T-cell (primary cell): ENCODE measurements around the gene TOP2A. TPM values are rescaled to one million over a fixed set of nuclear protein-coding genes. Genes with fewer than 3 reads are reported as not detected.

ENCODE experiments used
- ATAC-seq, 4 experiments: fragments of 200-7000 bp in 3 of 4; fragments of 150-1000 bp in 1 of 4; cut with Tn5 transposase; replicated peaks in 1 of 4; 1 replicate in 3 of 4; 2 replicates in 1 of 4; pipeline ENCODE4 v1.10.0; 2021; ENCODE audit warnings: moderate library complexity in 3 of 4, mild to moderate bottlenecking in 2 of 4, moderate number of reproducible peaks in 1 of 4
- CTCF ChIA-PET, 2 donors: fragments of 300-600 bp; sonication (Branson Sonifier 250); formaldehyde crosslinking; loops; one replicate each; lab custom pipeline; 2022; ENCODE audit warnings: antibody characterized with exemption in 2 of 2; lab: Charles Lee
- POLR2A ChIA-PET, 2 donors: fragments of 300-600 bp; sonication (Branson Sonifier 250); formaldehyde crosslinking; loops; one replicate each; lab custom pipeline; 2022; ENCODE audit warnings: antibody characterized with exemption in 2 of 2; lab: Charles Lee
- DNase-seq, 35 experiments: peaks; one replicate each; pipeline versions ENCODE4 v3.0.0 to v3.0.0-alpha.2; 2013 to 2023
- H3K27ac ChIP-seq: one replicate; pipeline ENCODE4 v1.5.1; 2013; ENCODE audit warnings: low read length
- H3K27me3 ChIP-seq, 2 experiments: replicated peaks in 1 of 2; 1 replicate in 1 of 2; 2 replicates in 1 of 2; pipeline versions ENCODE4 v1.6.1 to v1.7.0; 2013; ENCODE audit warnings: low read length in 1 of 2, mixed read lengths in 1 of 2; ENCODE audit not compliant: control insufficient read depth in 2 of 2, insufficient read depth in 2 of 2; ENCODE audit errors: extremely low read depth in 1 of 2
- H3K36me3 ChIP-seq, 2 donors: 1 replicate in 1 of 2; 2 replicates in 1 of 2; pipeline versions ENCODE4 v1.6.1 to v1.7.0; 2013; ENCODE audit warnings: low read length in 1 of 2; ENCODE audit not compliant: control insufficient read depth in 2 of 2, insufficient read depth in 1 of 2; ENCODE audit errors: extremely low read depth in 1 of 2
- H3K4me1 ChIP-seq, 2 experiments: 1 replicate in 1 of 2; 2 replicates in 1 of 2; pipeline versions ENCODE4 v1.6.1 to v1.7.0; 2013; ENCODE audit warnings: low read length in 2 of 2, mixed read lengths in 1 of 2; ENCODE audit not compliant: insufficient read depth in 2 of 2, control insufficient read depth in 1 of 2; ENCODE audit errors: extremely low read depth in 1 of 2
- H3K4me3 ChIP-seq, 2 donors: 1 replicate in 1 of 2; 2 replicates in 1 of 2; pipeline versions ENCODE4 v1.5.1 to v1.7.0; 2013; ENCODE audit warnings: mild to moderate bottlenecking in 2 of 2, low read length in 1 of 2, moderate library complexity in 1 of 2; ENCODE audit not compliant: control insufficient read depth in 1 of 2; ENCODE audit errors: extremely low read depth in 1 of 2
- H3K9me3 ChIP-seq: 2 replicates; pipeline ENCODE4 v1.7.0; 2013
- H3K27ac Mint-ChIP-seq, 2 donors: one replicate each; pipeline ENCODE4 v1.8.0; 2020 to 2021; ENCODE audit warnings: mild to moderate bottlenecking in 2 of 2, mixed read lengths in 2 of 2
- H3K27me3 Mint-ChIP-seq, 2 donors: one replicate each; pipeline ENCODE4 v1.8.0; 2021 to 2022; ENCODE audit warnings: mixed read lengths in 2 of 2
- H3K36me3 Mint-ChIP-seq: one replicate; pipeline ENCODE4 v1.8.0; 2021; ENCODE audit warnings: mixed read lengths
- H3K4me1 Mint-ChIP-seq, 3 donors: one replicate each; pipeline ENCODE4 v1.8.0; 2020 to 2022; ENCODE audit warnings: mixed read lengths in 3 of 3, mild to moderate bottlenecking in 1 of 3
- H3K4me3 Mint-ChIP-seq, 3 donors: one replicate each; pipeline ENCODE4 v1.8.0; 2020 to 2022; ENCODE audit warnings: mild to moderate bottlenecking in 3 of 3, mixed read lengths in 3 of 3, moderate library complexity in 3 of 3
- H3K9me3 Mint-ChIP-seq, 3 donors: one replicate each; pipeline ENCODE4 v1.8.0; 2020 to 2022; ENCODE audit warnings: mixed read lengths in 3 of 3
- WGBS: methylation state at CpG from one replicate; pipeline ENCODE4 v1.1.5; 2013; ENCODE audit warnings: missing lambda C conversion rate; ENCODE audit not compliant: insufficient coverage; 5-methylcytosine and 5-hydroxymethylcytosine counted together
- total RNA-seq, 35 experiments: library from RNA in 6 of 35; stranded (reverse) in 6 of 35; fragments of 120-200 nt in 1 of 35; gene quantifications; one replicate each; pipeline versions ENCODE4 v1.2.1 to v1.2.4 and lab custom pipeline; 2013 to 2026

TOP2A gene
- total RNA-seq, 5 donors from 2014 or later (not counting 1 experiment from before 2014, with no cell fraction given), result 2.3 to 4.2 (median 2.7) TPM

- WGBS, result 100% methylated on average over 3 of the region's 11 CpGs
- H3K9me3 ChIP-seq, result no peaks in the 10 kb centered on the region
- H3K27ac ChIP-seq, result no peak overlapping the region
- H3K4me1 Mint-ChIP-seq, result no peaks in the 10 kb centered on the region
- no peak overlapping the region for H3K4me3 Mint-ChIP-seq
- peaks cover 0 to 2% of the 10 kb centered on the region in 2 experiments for H3K27me3 ChIP-seq
- CTCF ChIA-PET, result no interaction called here
- POLR2A ChIA-PET, result interaction anchor here in 1 of 2 donors (0.5 kb wide), 1 partner anchor 1140 kb away, joined by 7 read pairs; no protein-coding TSS in a partner anchor
- no peaks in the 10 kb centered on the region for H3K27me3 Mint-ChIP-seq
- H3K9me3 Mint-ChIP-seq, result no peaks in the 10 kb centered on the region
- DNase-seq, result no peak
- no peaks in the 10 kb centered on the region for H3K36me3 Mint-ChIP-seq
- H3K4me1 ChIP-seq, result no peaks in the 10 kb centered on the region
- no peak overlapping the region for H3K4me3 ChIP-seq
- ATAC-seq, result no peak
- no peaks in the 10 kb centered on the region for H3K36me3 ChIP-seq
- H3K27ac Mint-ChIP-seq, result no peak overlapping the region
Measured at GRCh38 chr17:40463122-40463550, 45.4 kb upstream of the TOP2A start.

- POLR2A ChIA-PET, result interaction anchor here in 1 of 2 donors (0.5 kb wide), 1 partner anchor 1141 kb away, joined by 7 read pairs; no protein-coding TSS in a partner anchor
- Mint-ChIP-seq H3K9me3 (no peaks in the 10 kb centered on the region), H3K4me1 (no peaks in the 10 kb centered on the region)
Measured at GRCh38 chr17:40462343-40463121, 44.8 kb upstream of the TOP2A start.

GRCh38 chr17:40461732-40462342 is 44.1 kb upstream of the TOP2A start:
- ATAC-seq, result no peak
- no peaks in the 10 kb centered on the region for H3K27me3 ChIP-seq
- no peaks in the 10 kb centered on the region for H3K9me3 ChIP-seq
- H3K27ac Mint-ChIP-seq, result no peak overlapping the region
- no peak for DNase-seq
- no peaks in the 10 kb centered on the region for H3K4me1 Mint-ChIP-seq
- ChIA-PET POLR2A (no interaction called here), CTCF (no interaction called here)
- H3K36me3 ChIP-seq, result no peaks in the 10 kb centered on the region
- 100% methylated on average over 1 of the region's 12 CpGs for WGBS
- no peaks in the 10 kb centered on the region for H3K9me3 Mint-ChIP-seq
- no peaks in the 10 kb centered on the region for H3K4me1 ChIP-seq
- H3K27me3 Mint-ChIP-seq, result no peaks in the 10 kb centered on the region
- H3K4me3 ChIP-seq, result no peak overlapping the region
- no peak overlapping the region for H3K27ac ChIP-seq
- no peaks in the 10 kb centered on the region for H3K36me3 Mint-ChIP-seq
- H3K4me3 Mint-ChIP-seq, result no peak overlapping the region

More at GRCh38 chr17:40462343-40463121, 44.8 kb upstream of the TOP2A start:
- Histone ChIP-seq H3K9me3 (no peaks in the 10 kb centered on the region), H3K4me1 (no peaks in the 10 kb centered on the region), H3K27me3 (peaks cover 0 to 2% of the 10 kb centered on the region in 2 experiments), H3K36me3 (no peaks in the 10 kb centered on the region), H3K27ac (no peak overlapping the region), H3K4me3 (no peak overlapping the region)
- no peaks in the 10 kb centered on the region for H3K27me3 Mint-ChIP-seq
- no peak overlapping the region for H3K4me3 Mint-ChIP-seq
- ATAC-seq (no peak), DNase-seq (no peak)
- H3K36me3 Mint-ChIP-seq, result no peaks in the 10 kb centered on the region
- H3K27ac Mint-ChIP-seq, result no peak overlapping the region
- CTCF ChIA-PET, result no interaction called here
- 80% methylated on average over 3 of the region's 9 CpGs for WGBS

- Mint-ChIP-seq H3K9me3 (no peaks in the 10 kb centered on the region), H3K36me3 (no peaks in the 10 kb centered on the region), H3K4me1 (no peaks in the 10 kb centered on the region), H3K27ac (no peak overlapping the region), H3K4me3 (no peak overlapping the region), H3K27me3 (no peaks in the 10 kb centered on the region)
- Histone ChIP-seq H3K4me1 (no peaks in the 10 kb centered on the region), H3K27me3 (no peaks in the 10 kb centered on the region), H3K9me3 (no peaks in the 10 kb centered on the region), H3K36me3 (no peaks in the 10 kb centered on the region), H3K27ac (no peak overlapping the region), H3K4me3 (no peak overlapping the region)
- ATAC-seq (no peak), DNase-seq (no peak)
- WGBS, result 97% methylated on average over 6 of the region's 9 CpGs
- ChIA-PET CTCF (no interaction called here), POLR2A (no interaction called here)
Measured at GRCh38 chr17:40460968-40461731, 43.5 kb upstream of the TOP2A start.

- H3K27ac Mint-ChIP-seq, result no peak overlapping the region
- ChIA-PET POLR2A (no interaction called here), CTCF (no interaction called here)
- WGBS, result 67% methylated on average over 1 of the region's 3 CpGs
- H3K36me3 Mint-ChIP-seq, result peaks cover 4% of the 10 kb centered on the region
- Histone ChIP-seq H3K27me3 (no peaks in the 10 kb centered on the region), H3K36me3 (no peaks in the 10 kb centered on the region), H3K9me3 (no peaks in the 10 kb centered on the region), H3K27ac (no peak overlapping the region), H3K4me3 (no peak overlapping the region), H3K4me1 (no peaks in the 10 kb centered on the region)
- H3K9me3 Mint-ChIP-seq, result no peaks in the 10 kb centered on the region
- no peak overlapping the region for H3K4me3 Mint-ChIP-seq
- H3K27me3 Mint-ChIP-seq, result no peaks in the 10 kb centered on the region
- ATAC-seq (no peak), DNase-seq (no peak)
- H3K4me1 Mint-ChIP-seq, result no peaks in the 10 kb centered on the region
Measured at GRCh38 chr17:40460604-40460967, 42.9 kb upstream of the TOP2A start.
